Bronchial epithelial cell (primary cell): ENCODE results near the gene TERT. TPM values are rescaled to one million over a fixed set of nuclear protein-coding genes. Genes with fewer than 3 reads are reported as not detected.
A peak's percentile ranks its signal among the peaks of the same experiment; 100 is the strongest.

Source experiments
- DNase-seq: peaks from one replicate; pipeline ENCODE4 v3.0.0-alpha.2; 2010; ENCODE audit warnings: low read depth
- FAIRE-seq: peaks from 2 replicates; lab custom pipeline; 2011; peaks lifted over from hg19 to GRCh38; lab: Jason Lieb, UNC
- H3K27me3 ChIP-seq: 2 replicates; pipeline ENCODE4 v1.5.1; 2011; ENCODE audit warnings: low read length; ENCODE audit not compliant: control insufficient read depth, insufficient read depth
- H3K36me3 ChIP-seq: 2 replicates; pipeline ENCODE4 v1.5.1; 2011; ENCODE audit warnings: low read length; ENCODE audit not compliant: control insufficient read depth, insufficient read depth
- H3K4me3 ChIP-seq: 2 replicates; pipeline ENCODE4 v1.5.1; 2011; ENCODE audit warnings: mild to moderate bottlenecking, low read depth, low read length, control low read depth
- total RNA-seq: library from RNA; depleted of rRNA; stranded (reverse); fragments of >200 nt; gene quantifications from 2 replicates; pipeline ENCODE4 v1.2.1, GENCODE V29; 2014
- TF ChIP-seq, protein P1 (sequence below): IDR thresholded peaks from 2 replicates; pipeline ENCODE4 v1.5.1; 2011; ENCODE audit warnings: mild to moderate bottlenecking, moderate library complexity, low read length, control low read depth, inconsistent platforms; ENCODE audit not compliant: insufficient read depth, severe bottlenecking

TERT gene
- total RNA-seq, 1 donor from 2014 or later: not detected

DNA sequence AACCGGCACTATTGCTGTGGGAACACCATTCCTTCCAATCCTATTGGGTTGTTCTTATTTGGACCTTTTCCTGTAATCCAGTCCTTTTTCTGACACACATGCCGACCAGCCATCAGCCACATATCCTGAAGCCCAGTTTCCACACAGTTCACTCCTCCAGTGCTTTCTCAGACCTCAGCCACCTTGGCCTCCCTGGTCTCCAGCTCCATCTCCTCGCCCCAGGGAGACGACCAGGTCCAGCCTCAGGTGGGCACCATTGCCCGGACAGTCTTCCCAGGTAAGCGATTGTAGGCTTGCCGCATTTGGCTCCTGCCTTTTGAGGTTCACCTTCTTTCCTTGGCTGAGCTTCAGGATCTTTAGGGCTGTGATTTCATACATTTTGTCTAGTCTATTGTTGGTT, 15.2 kb upstream of the TERT start:
- FAIRE-seq (peak; percentile 79), DNase-seq (no peak)
- TF ChIP-seq, protein P1, sequence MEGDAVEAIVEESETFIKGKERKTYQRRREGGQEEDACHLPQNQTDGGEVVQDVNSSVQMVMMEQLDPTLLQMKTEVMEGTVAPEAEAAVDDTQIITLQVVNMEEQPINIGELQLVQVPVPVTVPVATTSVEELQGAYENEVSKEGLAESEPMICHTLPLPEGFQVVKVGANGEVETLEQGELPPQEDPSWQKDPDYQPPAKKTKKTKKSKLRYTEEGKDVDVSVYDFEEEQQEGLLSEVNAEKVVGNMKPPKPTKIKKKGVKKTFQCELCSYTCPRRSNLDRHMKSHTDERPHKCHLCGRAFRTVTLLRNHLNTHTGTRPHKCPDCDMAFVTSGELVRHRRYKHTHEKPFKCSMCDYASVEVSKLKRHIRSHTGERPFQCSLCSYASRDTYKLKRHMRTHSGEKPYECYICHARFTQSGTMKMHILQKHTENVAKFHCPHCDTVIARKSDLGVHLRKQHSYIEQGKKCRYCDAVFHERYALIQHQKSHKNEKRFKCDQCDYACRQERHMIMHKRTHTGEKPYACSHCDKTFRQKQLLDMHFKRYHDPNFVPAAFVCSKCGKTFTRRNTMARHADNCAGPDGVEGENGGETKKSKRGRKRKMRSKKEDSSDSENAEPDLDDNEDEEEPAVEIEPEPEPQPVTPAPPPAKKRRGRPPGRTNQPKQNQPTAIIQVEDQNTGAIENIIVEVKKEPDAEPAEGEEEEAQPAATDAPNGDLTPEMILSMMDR: no peak

GRCh38 chr5:1304033-1304432, 9.2 kb upstream of the TERT start:
- FAIRE-seq: no peak
- no peaks in the 10 kb centered on the region for H3K27me3 ChIP-seq

More for the DNA sequence above, 15.2 kb upstream of the TERT start:
- Histone ChIP-seq H3K4me3 (no peak overlapping the region), H3K27me3 (peaks cover 3% of the 10 kb centered on the region), H3K36me3 (no peaks in the 10 kb centered on the region)

GRCh38 chr5:1302258-1302657, 7.4 kb upstream of the TERT start:
- no peaks in the 10 kb centered on the region for H3K36me3 ChIP-seq

More at GRCh38 chr5:1304033-1304432, 9.2 kb upstream of the TERT start:
- H3K36me3 ChIP-seq: no peaks in the 10 kb centered on the region
- no peak for DNase-seq
- TF ChIP-seq, protein P1: no peak
- H3K4me3 ChIP-seq: no peak overlapping the region

DNA sequence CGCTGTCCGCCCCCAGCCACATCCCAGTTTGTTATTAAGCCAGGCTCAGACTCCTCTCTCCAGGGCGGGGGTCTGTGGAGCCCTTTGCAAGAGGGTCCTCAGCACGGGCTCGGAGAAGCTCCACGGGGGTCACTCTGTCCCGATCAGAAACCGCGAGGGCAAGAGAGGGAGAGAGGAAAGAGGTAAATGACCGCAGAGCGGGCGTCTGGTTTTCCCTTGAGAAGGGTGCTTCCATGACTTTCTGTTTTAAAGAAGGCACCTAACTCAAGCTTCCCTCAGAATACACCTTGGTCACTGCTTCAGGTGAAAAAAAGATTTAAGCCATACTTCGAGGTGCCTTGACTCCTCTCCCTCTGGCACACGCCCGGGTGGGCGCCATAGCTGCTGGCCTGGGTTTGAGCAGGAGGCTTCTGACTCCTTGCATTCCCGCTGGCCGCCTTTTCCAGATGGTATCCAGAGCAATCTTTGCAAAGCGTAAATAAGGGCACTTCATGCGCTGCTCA, 5.8 kb upstream of the TERT start:
- H3K27me3 ChIP-seq: no peaks in the 10 kb centered on the region
- TF ChIP-seq, protein P1: no peak
- H3K36me3 ChIP-seq: no peaks in the 10 kb centered on the region
- FAIRE-seq: no peak
- no peak overlapping the region for H3K4me3 ChIP-seq
- no peak for DNase-seq

More at GRCh38 chr5:1302258-1302657, 7.4 kb upstream of the TERT start:
- no peak for DNase-seq
- FAIRE-seq: no peak
- TF ChIP-seq, protein P1: no peak
- H3K27me3 ChIP-seq: no peaks in the 10 kb centered on the region
- no peak overlapping the region for H3K4me3 ChIP-seq

DNA sequence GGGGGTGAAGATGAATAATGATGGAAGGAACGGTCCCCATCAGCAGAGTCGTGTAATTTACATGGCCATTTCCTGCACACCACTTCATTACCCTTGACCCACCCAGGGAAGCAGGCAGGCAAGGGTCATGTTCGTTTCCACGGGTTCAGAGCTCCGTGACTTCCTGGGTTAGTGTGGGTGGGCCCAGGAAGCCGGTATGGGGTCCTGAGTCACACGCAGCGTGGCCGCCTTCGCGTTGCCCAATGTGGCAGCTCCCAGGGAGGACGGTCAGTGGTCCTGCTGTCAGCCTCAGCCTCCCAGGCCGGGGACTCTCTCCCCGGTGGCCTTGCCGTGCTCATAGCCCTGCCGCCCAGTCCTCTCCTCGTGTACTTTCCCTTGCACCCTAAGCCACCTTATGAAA, 5.1 kb upstream of the TERT start:
- TF ChIP-seq, protein P1: no peak
- no peaks in the 10 kb centered on the region for H3K27me3 ChIP-seq
- no peaks in the 10 kb centered on the region for H3K36me3 ChIP-seq
- H3K4me3 ChIP-seq: no peak overlapping the region
- DNase-seq: no peak
- FAIRE-seq: no peak

- no peak for FAIRE-seq
- Histone ChIP-seq H3K36me3 (no peaks in the 10 kb centered on the region), H3K27me3 (no peaks in the 10 kb centered on the region), H3K4me3 (no peak overlapping the region)
- TF ChIP-seq, protein P1: no peak
- no peak for DNase-seq
Measured at GRCh38 chr5:1299511-1299850, 4.6 kb upstream of the TERT start.
